Measurements from ENCODE around the gene GTPBP4.
"Not testable (repeated sequence)": the region's sequence is repeated elsewhere in the genome, so short reads cannot be mapped to it uniquely, and the experiment has no call there.

The GTPBP4 gene

DNA sequence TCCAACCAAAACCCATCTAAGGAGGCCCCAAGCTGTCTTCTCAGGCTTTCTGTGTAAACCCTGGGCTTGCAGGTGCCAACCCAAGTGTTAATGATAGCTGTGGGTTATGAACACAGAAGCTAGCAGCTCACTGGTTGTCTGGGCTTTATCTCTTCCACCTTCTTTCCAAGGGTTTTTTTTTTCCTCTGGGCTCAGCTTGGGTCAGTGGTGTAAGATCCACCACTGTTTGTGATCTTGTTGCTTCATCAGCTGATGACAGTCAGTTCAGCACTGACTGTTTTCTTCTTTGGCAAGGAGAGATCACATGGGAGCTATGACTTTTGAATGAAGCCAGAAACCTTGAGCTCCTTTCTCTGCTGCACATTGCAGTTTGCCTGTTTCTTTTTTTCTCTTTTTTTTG, 4.6 kb downstream of the GTPBP4 start:
- no peak for DNase-seq

DNA sequence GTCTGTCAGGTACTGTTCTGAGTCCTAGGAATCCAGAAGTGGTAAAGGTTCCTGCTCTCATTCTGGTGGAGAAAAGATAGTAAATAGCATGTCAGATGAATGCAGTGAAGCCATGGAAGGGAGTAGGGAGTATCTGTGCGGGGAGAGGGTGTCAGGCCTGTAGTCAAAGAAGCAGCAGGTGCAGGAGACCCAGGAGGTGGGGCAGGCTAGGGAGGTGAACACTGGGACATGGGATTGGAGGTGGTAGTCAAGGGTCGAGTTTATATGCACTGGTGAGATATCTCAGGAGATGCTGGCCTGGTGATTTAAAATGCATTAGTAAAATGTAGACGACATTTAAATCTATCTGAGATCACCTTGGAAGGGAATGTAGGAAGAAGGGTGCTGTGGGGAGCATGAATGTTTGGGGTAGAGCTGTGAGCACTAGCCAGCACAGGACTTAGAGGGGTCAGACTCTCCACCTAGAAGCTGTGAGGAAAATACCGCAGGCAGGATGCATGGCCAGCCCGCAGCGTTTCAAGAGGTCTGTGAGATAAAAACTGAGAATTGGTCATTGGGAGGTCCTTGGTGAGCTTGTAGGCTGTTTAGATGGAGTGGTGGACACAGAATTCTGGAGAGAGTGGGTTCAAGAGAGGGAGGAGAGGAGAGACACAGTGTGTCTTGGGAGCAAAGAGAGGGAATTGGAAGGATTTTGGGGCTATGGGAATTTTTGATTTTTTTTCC, 6.8 kb downstream of the GTPBP4 start:
- no peak for DNase-seq

DNA sequence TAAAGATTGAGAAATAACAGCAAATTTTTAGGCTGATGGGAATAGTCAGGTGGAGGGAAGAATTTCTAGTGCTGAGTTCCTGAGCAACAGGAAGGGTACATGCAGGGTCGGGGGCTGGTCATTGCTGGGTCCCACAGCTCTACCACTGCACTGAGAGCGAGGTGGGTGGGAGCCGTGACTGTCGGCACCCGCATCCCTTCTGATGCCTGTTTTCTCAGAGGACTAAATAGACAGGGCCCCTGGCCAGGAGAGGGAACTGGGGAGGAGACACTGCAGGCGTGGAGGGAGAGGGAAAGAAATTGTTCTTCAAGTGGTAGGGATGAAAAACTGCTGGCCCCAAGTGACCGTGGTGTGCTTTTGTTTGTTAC, 7.3 kb downstream of the GTPBP4 start:
- DNase-seq, result no peak

DNA sequence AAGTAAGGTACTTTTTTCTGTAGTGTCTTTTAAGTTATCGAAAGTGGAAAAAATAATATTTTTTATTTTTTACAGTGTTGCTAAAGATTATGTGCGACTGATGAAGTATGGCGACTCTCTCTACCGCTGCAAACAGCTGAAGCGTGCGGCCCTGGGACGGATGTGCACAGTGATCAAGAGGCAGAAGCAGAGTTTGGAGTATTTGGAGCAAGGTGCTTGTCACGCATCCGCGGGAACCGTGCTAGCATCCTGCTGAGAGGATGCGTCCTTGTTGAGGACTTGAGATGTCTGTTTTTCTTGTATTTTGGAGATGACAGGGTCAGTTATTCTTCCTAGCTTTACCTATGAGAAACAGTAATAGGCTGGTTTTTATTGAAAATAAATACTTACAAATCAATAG, 7.8 kb downstream of the GTPBP4 start:
- no peak for DNase-seq

DNA sequence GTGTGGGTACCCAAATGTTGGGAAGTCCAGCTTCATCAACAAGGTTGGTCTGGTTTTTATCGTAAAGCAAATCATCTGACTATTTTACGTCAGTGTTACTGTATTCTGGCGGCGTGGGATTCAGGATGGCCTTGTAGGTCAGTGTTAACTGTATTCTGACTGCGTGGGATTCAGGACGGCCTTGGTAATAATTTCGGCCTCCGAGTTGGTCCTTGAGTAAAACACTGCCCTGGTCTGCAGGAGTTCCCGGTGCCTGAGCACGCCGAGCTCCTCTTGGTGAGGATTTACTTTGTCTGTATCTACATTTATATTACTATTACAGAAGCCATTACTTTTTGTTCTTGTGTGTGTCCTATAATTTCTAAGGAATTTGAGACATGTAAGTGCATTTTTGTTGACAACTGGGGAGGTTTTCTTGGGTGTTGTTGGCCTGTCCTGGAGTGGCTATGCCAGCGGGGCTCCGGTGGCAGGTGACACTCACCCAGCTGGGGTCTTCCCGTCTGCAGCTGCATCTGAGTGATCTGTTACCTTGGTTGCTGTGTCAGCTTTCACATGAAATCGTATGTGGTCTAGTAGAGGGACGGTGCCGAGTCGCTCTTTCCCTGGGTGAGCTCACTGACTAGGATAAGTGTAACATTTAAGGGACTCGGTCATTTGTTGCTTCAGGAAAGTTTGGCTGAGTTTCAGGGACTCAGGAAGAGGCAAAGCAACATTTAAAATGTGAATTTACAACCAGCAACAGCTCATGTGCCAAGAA, 9.2 kb downstream of the GTPBP4 start:
- DNase-seq, result no peak

DNA sequence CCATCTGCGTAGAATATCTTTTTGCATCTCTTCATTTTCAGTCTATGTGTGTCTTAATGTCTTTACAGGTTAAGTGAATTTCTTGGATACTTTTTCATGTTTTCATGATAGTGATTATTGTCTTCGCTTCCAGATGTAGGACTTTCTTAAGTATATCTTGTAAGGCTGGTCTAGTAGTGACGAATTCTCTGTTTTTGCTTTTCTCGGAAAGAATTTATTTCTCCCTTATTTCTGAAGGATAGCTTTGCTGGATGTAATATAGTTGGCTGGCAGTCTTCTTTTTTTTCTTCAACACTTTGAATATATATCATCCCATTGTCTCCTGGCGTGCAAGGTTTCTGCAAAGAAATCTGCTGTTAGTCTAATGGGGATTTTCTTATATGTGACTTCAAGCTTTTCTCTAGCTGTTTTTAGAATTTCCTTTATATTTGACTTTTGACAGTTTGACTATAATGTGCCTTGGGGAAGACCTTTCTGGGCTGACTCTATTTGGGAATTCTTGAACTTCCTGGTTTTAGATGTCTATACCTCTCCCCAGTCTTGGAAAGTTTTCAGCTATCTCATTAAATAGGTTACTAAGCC, 14.3 kb downstream of the GTPBP4 start:
- no peak for DNase-seq

DNA sequence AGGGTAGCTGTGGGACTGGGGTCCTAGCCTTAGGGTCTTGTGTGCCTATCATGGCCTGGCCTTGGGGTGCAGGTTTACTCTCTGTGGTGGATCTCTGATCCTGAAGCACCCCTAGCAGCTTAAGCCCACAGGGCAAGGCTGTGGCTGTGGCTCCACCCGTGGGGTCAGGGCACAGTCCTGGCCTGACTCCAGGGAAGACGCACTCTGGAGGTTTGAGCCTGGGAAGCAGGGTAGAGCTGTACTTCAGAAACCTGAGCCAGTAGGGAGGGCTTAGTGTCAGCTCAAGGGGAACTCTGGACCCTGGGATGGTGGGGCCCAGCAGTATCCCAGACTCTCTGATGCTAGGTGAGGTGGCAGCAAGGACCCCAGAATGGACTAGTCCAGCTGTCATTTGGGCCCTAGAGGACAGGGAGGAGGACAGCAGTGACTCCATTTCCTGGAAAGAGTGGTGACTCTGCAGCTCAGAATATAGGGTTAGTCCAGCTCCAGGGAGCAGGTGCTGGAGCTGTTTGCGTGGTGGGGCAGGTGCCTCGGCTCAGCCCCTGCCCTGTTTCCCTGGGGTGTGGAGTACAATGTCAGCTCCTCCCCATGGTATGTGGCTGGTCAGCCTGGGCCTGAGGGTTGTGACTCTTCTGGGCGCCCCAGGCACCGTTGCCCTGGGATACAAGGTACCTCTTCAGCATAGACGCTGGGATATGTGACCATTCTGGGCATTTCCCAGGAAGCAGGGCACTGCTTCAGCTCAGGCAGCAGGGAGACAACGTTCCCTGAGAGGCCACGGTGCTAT, 15.8 kb downstream of the GTPBP4 start:
- DNase-seq, result no peak

DNA sequence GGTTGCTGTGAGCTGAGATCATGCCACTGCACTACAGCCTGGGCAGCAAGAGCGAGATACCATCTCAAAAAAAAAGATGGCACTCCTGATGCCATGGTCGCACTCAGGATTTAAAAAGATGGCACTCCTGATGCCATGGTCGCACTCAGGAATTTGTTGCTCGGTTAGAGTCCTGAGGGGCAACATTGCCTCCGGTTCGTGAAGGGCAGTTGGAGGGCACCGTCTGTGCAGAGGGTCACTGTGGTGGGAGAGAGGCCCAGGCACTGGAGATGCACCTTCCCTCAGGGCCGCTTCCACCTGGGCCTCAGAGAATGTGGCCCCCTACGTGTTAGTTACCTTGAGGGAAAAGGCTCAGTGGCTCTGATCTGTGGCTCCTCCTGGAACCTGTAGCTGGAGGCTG, 18.3 kb downstream of the GTPBP4 start:
- no peak for DNase-seq

DNA sequence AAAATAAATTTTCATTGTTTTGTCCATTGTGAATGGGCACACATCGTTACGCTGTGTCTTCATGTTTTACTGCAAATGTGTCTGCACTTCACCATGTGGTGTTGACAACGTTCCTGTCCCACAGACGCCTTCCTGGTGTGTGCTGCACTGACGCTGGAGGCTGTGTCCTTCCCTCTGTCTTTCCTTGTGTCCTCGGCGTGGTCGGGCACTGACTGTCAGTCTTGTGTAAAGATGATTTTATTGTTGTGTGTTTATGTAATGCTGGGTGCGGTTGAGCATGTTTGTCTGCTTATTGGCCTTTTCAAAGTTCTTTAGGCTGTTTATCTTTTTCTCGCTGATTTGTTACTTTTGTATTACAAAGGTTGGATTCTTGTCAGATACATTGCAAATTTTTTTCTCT, 19.3 kb downstream of the GTPBP4 start:
- no peak for DNase-seq

DNA sequence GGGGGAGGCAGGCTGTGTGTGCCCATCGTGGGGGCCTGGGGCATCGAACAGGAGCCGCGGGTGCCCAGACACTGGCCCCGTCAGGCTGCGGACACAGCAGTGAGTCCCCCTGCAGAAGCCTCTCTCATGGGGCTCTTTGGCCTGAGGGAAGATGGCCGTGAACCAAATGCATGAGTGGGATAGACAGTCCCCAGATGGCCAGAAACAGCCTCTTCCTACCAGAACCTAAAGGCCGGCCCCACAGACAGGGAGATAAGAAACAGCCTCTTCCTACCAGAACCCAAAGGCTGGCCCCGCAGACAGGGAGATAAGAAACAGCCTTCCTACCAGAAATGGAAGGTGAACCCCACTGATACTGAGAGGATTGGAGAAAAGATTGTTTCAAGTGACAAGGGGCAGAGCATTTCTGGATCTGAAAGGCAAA, 20.8 kb downstream of the GTPBP4 start:
- no peak for DNase-seq

DNA sequence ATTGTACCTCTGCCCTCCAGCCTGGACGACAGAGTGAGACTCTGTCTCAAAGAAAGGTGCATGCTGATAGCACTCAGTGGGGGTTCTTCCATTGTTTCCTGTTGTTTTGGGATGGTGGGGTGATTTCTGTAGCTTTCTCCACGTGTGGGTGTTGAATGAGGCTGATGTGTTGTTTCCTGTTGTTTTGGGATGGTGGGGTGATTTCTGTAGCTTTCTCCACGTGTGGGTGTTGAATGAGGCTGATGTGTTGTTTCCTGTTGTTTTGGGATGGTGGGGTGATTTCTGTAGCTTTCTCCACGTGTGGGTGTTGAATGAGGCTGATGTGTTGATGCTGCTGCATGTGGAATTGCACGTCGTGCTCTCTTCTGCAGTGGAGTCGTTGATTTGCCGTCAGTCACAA, 21.7 kb downstream of the GTPBP4 start:
- DNase-seq, result not testable (repeated sequence)

DNA sequence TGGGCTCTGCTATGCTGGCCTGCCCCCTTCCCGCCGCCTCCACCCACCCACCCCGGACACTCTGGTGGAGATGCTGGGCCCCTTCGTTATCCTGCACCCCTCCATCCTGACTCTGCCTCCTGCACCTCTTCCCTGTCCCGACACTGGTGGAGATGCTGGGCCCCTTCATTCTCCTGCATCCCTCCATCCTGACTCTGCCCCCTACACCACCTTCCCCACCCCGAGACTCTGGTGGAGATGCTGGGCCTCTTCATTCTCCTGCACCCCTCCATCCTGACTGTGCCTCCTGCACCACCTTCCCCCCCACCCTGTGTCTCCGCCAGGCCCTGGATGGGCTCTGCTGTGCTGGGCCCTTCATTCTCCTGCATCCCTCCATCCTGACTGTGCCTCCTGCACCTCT, 22.5 kb downstream of the GTPBP4 start:
- no peak for DNase-seq

DNA sequence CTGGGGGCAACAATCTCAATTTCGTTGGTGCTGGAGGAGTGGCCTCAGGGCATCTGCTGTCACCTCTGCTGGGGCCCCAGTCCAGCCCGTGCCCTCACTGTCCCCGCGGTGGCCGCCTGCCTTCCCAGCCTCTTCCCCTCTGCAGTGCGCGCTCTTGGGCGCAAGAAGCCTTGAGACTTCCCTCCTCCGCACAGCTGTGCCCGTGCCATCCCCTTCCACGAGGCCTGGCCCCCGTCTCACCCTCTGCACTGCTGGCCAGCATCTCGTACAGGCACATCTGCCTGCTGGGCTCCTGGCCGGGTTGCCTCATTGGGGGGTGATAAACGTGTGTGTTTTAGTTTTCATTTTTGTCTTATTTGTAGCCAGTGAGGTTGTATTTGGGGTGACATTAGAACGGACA, 23.5 kb downstream of the GTPBP4 start:
- DNase-seq, result no peak

DNA sequence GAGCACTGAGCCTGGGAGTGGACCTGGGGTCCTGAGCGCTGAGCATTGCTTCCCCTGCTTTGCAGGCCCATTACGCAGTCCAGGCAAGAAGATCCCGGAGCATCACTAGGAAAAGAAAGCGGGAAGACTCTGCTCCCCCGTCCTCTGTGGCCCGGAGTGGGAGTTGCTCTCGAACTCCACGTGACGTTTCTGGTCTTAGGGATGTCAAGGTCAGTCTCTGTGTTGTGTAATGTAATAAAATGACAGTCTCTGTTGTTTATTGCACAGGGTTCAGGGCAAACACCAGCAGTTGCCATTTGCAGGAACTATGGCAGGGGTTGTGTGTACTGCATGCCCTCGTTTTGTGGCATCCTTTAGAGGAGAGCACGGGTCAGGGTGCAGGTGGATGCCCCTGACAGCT, 27.5 kb downstream of the GTPBP4 start:
- no peak for DNase-seq

DNA sequence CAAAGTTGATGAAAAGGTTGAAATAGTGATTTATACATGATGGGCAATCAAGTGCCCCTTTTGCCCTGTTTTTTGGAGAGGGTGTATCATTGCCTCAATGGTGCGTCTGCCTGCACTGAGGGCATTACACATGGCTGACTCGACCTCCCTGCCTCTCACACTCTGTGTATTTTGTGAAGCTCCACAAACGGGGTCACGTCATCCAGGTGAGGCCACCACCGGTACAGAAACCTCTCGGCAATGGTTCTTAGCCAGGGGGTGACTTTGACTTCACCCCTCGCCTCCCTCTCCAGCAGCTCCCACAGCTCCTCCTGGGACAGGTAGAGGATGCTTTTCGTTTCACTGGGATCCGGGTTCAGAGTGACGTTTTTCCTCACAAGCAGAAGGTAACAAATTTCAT, 31.1 kb downstream of the GTPBP4 start:
- no peak for DNase-seq

DNA sequence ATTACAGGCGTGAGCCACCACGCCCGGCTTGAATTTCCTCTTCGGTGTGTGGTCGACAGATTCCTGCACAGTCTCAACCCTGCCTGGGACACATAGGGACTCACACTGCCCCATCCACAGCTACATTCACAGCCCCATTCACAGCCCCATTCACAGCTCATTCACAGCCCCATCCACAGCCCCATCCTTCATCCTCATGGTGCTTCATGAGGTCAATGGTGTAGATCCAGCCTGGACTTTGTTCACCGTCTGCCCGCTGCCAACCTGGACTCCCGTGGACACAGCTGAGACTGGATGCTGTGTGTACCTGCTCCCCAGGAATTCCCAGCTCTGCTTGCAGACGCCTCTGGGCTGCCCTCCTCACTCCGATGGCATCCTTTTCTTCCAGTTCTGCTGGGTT, 32.2 kb downstream of the GTPBP4 start:
- DNase-seq, result no peak

DNA sequence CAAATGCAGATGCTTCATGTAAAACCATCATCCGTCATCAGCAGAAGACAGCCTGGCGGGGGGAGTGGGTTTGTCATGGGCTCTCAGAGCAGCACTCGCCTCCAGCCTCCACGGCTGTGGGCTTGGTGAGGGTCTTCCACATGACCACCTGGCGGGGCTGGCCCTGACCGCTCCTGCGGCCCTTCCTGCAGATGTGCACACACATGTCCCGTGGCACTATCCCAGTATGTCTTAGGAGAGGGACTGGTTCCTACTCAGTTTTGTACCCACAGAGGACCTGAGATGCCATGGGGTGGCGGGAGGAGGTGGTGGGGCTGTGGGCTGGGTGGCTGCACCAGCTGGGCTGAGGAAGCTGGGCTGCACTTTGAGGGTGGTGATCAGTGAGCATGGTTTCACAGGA, 32.7 kb downstream of the GTPBP4 start:
- no peak for DNase-seq

DNA sequence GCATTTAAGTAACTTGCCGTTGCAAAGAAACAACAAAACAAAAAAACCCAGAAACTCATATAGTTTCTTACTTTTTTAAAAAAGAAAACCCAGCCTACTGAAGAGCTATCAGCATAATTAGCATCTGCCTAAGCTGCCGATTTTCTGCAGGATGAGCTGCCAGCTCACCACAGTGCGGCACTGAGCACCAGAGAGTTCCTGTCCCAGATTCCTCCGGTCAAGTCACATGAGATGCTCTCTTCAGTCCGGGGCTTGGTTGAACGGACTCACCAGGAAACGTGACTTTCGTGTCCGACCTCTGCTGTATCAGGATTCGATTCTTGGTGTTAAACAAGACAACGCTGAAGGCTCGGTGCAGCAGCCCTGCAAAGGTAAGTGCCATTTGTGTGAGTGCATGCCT, 34.2 kb downstream of the GTPBP4 start:
- DNase-seq, result no peak

DNA sequence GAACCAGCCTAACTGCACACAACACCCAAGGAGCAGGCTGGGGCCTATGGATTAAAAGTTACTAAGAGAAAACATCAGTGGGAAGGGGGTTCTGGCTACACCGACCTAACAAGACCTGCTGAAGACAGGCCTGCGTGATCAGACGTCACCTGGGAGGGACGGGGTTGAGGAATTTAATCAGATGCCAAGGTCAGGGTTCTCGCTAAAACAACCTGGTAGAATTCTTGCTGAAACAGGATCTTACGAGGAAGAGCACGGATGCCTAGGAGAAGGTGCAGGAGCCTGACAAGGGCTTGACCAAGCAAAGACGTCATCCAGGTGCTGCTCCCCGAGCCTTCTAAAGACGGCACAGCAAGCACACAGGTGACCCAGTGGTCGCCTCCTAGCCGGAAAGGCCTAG, 35.9 kb downstream of the GTPBP4 start:
- DNase-seq, result no peak

DNA sequence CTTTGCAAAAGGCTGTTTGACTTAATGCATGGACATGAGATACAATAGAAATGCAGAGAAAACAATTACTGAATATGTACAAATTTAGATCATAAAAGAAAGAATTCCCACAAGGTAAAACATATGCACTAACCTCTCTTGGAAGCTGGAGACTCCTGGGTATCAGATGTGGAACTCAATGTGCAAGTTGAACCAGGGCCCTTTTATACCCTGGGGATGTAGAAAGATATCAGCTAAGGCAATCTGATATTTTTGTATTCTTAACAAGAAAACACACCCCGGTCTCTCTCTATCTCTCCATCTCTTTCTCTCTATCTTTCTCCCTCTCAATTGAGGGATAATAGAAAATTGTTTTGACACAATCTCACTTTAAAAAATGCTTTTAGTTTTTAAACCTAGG, 37.4 kb downstream of the GTPBP4 start, which contains the start of gene IDI2:
Gene IDI2 (minus strand): TSS at position 177 of the 400 bp plus-strand sequence. CDS start 1,136 bp downstream, outside the sequence.
- DNase-seq, result no peak

DNA sequence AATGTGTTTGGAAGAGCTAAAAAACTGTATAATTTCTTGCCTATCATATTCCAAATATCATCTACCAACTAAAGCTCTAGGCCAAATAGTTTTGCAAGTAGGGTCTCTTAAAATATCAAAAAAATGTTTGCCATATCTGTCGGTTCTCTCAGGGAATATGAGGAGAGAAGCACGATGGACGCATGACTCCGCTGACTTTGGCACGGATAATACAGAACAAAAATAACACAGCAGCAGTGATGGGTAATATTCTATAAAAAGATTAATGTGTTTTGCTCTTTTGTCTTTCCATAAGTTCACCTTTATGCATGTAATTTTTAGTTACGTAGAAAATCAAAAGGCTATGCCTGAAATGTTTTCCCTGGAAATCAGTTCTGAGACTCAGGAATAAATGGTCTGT, 38.3 kb downstream of the GTPBP4 start:
- DNase-seq, result no peak

DNA sequence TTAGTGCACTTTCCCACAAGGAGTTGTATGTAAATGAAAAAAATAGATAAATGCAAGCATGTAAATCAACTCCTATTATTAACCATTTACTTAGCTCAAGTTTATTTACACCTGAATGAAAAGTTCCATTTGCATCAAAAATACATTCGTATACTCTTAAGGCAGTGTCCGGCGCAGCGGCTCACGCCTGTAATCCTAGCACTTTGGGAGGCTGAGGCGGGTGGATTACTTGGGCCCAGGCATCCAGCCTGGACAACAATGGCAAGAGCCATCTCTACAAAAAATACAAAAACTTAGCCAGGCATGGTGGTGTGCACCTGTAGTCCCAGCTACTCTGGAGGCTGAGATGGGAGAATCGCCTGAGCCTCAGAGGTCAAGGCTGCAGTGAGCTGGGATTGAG, 41.6 kb downstream of the GTPBP4 start:
- DNase-seq, result no peak

DNA sequence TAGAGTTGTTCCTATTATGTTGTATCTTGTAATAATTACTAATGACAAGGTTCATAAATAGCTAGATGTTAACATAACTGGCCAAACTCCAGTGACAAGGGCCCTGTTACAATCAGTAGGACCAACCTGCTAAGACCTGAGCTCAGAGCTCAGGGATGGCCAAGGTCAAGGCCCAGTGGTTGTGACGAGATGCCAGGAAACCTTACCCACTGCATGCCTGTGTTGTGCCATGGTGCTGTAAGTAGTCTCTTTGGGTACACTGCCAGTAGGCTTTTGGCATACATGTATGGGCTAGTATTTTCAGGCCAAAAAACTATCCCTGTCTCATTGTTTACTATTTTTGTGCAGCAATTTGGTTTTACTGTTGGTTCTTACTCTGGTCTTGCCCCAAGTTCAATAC, 45.4 kb downstream of the GTPBP4 start:
- DNase-seq, result no peak

DNA sequence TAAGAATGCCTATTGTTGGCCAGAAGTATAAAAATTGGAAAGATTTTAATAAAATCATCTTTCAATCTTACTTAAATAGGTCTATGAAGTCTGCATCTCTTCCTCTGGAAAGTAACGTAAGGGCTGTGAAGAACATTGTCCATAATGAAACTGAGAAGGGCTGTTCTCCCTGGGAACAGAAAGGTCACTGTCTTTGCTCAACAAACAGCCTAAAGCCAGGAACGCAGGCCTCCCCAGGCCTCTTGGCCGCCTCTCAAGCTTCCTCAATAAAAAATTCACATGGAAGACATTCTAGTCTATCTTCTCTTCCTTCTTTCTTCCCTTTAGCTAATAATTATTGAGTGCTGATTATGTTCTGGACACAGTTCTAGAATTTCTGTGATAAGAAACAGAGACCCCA, 46.5 kb downstream of the GTPBP4 start:
- DNase-seq, result no peak
